Uterus (tissue), 2 donors: ENCODE results near the gene C1orf94.

Experiments
- POLR2A ChIP-seq, 2 donors: fragments of 450-650 bp; IDR thresholded peaks; one replicate each; pipeline ENCODE4 v1.6.1; 2016; ENCODE audit warnings: antibody characterized with exemption in 2 of 2, mild to moderate bottlenecking in 1 of 2, moderate library complexity in 1 of 2
- TF ChIP-seq, protein P1 (sequence below), 4 experiments: fragments of 200-600 bp in 2 of 4; fragments of 450-650 bp in 2 of 4; sonication (generic) in 2 of 4; IDR thresholded peaks; one replicate each; pipeline ENCODE4 v1.5.1; 2016 to 2019; ENCODE audit warnings: antibody characterized with exemption in 4 of 4, mild to moderate bottlenecking in 2 of 4, moderate library complexity in 1 of 4

DNA sequence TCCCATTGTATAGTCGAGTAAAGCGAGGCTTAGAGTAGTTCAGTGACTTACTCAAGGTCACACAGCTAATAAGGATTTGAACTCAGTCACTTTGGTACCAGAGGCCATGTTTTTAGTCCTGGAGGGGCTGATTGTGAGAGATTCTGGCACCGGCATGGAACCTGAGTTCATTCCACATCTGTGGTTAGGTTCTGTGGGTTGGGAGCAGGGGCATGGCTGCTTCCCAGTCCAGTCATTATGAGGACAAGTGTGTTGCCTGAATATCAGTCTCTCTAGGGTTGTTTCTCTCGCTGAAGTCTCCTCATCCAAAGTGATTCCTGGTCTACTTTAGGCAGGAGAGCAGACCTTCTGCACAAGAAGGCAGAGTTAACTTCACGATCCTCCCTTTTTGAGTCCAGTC, 90.6 kb downstream of the C1orf94 start:
- TF ChIP-seq, protein P1, sequence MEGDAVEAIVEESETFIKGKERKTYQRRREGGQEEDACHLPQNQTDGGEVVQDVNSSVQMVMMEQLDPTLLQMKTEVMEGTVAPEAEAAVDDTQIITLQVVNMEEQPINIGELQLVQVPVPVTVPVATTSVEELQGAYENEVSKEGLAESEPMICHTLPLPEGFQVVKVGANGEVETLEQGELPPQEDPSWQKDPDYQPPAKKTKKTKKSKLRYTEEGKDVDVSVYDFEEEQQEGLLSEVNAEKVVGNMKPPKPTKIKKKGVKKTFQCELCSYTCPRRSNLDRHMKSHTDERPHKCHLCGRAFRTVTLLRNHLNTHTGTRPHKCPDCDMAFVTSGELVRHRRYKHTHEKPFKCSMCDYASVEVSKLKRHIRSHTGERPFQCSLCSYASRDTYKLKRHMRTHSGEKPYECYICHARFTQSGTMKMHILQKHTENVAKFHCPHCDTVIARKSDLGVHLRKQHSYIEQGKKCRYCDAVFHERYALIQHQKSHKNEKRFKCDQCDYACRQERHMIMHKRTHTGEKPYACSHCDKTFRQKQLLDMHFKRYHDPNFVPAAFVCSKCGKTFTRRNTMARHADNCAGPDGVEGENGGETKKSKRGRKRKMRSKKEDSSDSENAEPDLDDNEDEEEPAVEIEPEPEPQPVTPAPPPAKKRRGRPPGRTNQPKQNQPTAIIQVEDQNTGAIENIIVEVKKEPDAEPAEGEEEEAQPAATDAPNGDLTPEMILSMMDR (IDR thresholded peaks at IDR 0.05), result no peak
- TF ChIP-seq POLR2A (IDR thresholded peaks at IDR 0.05), result no peak
